Testis (tissue), 2 donors: Measurements from ENCODE around the gene FRMD8.

ENCODE experiments used
- CTCF ChIP-seq, 3 experiments: fragments of 450-650 bp in 2 of 3; fragments of 200-600 bp in 1 of 3; sonication (generic) in 1 of 3; IDR thresholded peaks; one replicate each; pipeline ENCODE4 v1.5.1; 2016 to 2019; ENCODE audit warnings: antibody characterized with exemption in 3 of 3, mild to moderate bottlenecking in 2 of 3, moderate library complexity in 1 of 3
- POLR2A ChIP-seq: fragments of 450-650 bp; IDR thresholded peaks from one replicate; pipeline ENCODE4 v1.6.1; 2017; ENCODE audit warnings: antibody characterized with exemption, mild to moderate bottlenecking, moderate library complexity

GRCh38 chr11:65426839-65427690, 40.6 kb downstream of the FRMD8 start:
- TF ChIP-seq CTCF (IDR thresholded peaks at IDR 0.05) (no peak), POLR2A (no peak)
